ENCODE measurements around the gene TLL2.

- TF ChIP-seq CTCF (conservative IDR thresholded peaks at IDR 0.05; ENCODE audit: low read depth in 2 of 2) = peak; percentile 70 to 76
- TF ChIP-seq POLR2AphosphoS5 (IDR thresholded peaks at IDR 0.05; ENCODE audit: low read depth) = no peak
- TF ChIP-seq EZH2phosphoT487 (IDR thresholded peaks at IDR 0.05; ENCODE audit: unreplicated experiment) = no peak
- no peak for TF ChIP-seq CREB1 (CRISPR knock-in tag; IDR thresholded peaks at IDR 0.05; ENCODE audit: low read depth)
- no peak for TF ChIP-seq REST (IDR thresholded peaks at IDR 0.05; ENCODE audit: unreplicated experiment)
- TF ChIP-seq EZH2 (IDR thresholded peaks at IDR 0.05; ENCODE audit: low read depth, unreplicated experiment) = no peak
- no peak for TF ChIP-seq ZNF331 (CRISPR knock-in tag; IDR thresholded peaks at IDR 0.05; ENCODE audit: low read depth)
- no peak for TF ChIP-seq STAT1 (IDR thresholded peaks at IDR 0.05; ENCODE audit: unreplicated experiment)
- no peak for TF ChIP-seq ETS1 (IDR thresholded peaks at IDR 0.05)
- TF ChIP-seq NANOG (IDR thresholded peaks at IDR 0.05; ENCODE audit: borderline replicate concordance) = no peak
- TF ChIP-seq ZNF462 (CRISPR knock-in tag; IDR thresholded peaks at IDR 0.05) = no peak
- TF ChIP-seq JUNB (IDR thresholded peaks at IDR 0.05; ENCODE audit: unreplicated experiment) = no peak
- TF ChIP-seq ZNF114 (CRISPR knock-in tag; IDR thresholded peaks at IDR 0.05) = no peak
These were observed 100.5 kb downstream of the TLL2 start for GRCh38 chr10:96413151-96413787.
